ENCODE measurements around the gene MAP2K6.

Gene MAP2K6

GRCh38 chr17:69574257-69575197 lies 160.0 kb downstream of the MAP2K6 start:
- peak; percentile 32 for FAIRE-seq

GRCh38 chr17:69575346-69575761 lies 160.9 kb downstream of the MAP2K6 start:
- no peak for FAIRE-seq

More at GRCh38 chr17:69574257-69575197, 160.0 kb downstream of the MAP2K6 start:
- no peak for DNase-seq (ENCODE audit: low spot score)

GRCh38 chr17:69577098-69577497 lies 162.6 kb downstream of the MAP2K6 start:
- FAIRE-seq = no peak

More at GRCh38 chr17:69575346-69575761, 160.9 kb downstream of the MAP2K6 start:
- DNase-seq (ENCODE audit: low spot score) = no peak

GRCh38 chr17:69578385-69578936 lies 164.0 kb downstream of the MAP2K6 start:
- no peak for DNase-seq (ENCODE audit: low spot score)
- no peak for FAIRE-seq

More at GRCh38 chr17:69577098-69577497, 162.6 kb downstream of the MAP2K6 start:
- no peak for DNase-seq (ENCODE audit: low spot score)

GRCh38 chr17:69579961-69580677 lies 165.6 kb downstream of the MAP2K6 start:
- no peak for FAIRE-seq
- no peak for DNase-seq (ENCODE audit: low spot score)

- FAIRE-seq (no peak), DNase-seq (ENCODE audit: low spot score) (no peak)
Measured at GRCh38 chr17:69581061-69581961, 166.8 kb downstream of the MAP2K6 start.

- FAIRE-seq (no peak), DNase-seq (ENCODE audit: low spot score) (no peak)
Measured at GRCh38 chr17:69588316-69588715, 173.8 kb downstream of the MAP2K6 start.

- FAIRE-seq = no peak
Measured at GRCh38 chr17:69588827-69589239, 174.3 kb downstream of the MAP2K6 start.

GRCh38 chr17:69590671-69591070 lies 176.2 kb downstream of the MAP2K6 start:
- DNase-seq (ENCODE audit: low spot score) (no peak), FAIRE-seq (no peak)

More at GRCh38 chr17:69588827-69589239, 174.3 kb downstream of the MAP2K6 start:
- DNase-seq (ENCODE audit: low spot score) = no peak

- FAIRE-seq (no peak), DNase-seq (ENCODE audit: low spot score) (no peak)
Measured at GRCh38 chr17:69592692-69593350, 178.3 kb downstream of the MAP2K6 start.

- DNase-seq (ENCODE audit: low spot score) = no peak
- FAIRE-seq = no peak
Measured at GRCh38 chr17:69593351-69593715, 178.8 kb downstream of the MAP2K6 start.

GRCh38 chr17:69593716-69594115 lies 179.2 kb downstream of the MAP2K6 start:
- DNase-seq (ENCODE audit: low spot score) (no peak), FAIRE-seq (no peak)

- FAIRE-seq (no peak), DNase-seq (ENCODE audit: low spot score) (no peak)
Measured at GRCh38 chr17:69594641-69595040, 180.1 kb downstream of the MAP2K6 start.

GRCh38 chr17:69596141-69596540 lies 181.6 kb downstream of the MAP2K6 start:
- peak; percentile 48 for FAIRE-seq
- no peak for DNase-seq (ENCODE audit: low spot score)

- DNase-seq (ENCODE audit: low spot score) (peak; percentile 34), FAIRE-seq (no peak)
Measured at GRCh38 chr17:69597898-69598692, 183.6 kb downstream of the MAP2K6 start.

- FAIRE-seq (peak; percentile 56), DNase-seq (ENCODE audit: low spot score) (no peak)
Measured at GRCh38 chr17:69602972-69603371, 188.5 kb downstream of the MAP2K6 start.
